ENCODE measurements around the gene MLIP. TPM values are rescaled to one million over a fixed set of nuclear protein-coding genes. Genes with fewer than 3 reads are reported as not detected.

MLIP gene
- total and polyA plus RNA-seq, 2 experiments from 2014 or later, result not detected

DNA sequence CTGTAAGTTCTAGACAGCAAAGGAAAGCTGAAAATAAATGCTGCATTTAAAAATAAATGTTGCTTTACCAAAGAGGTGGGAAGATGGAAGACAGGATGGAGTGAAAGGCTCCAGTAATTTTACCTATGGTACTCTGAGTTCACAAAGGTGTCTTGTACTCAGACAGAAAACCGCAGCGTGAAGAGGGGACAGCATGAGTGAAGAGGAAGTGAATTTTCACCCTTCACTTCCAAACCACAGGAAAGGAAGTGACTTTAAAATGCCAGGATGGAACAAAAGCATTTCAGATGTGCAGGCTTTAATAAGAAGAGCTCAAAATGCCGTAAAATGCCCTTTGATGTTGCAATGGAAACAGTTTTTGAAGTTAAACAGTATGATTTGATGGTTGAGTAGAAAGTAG is 105.8 kb downstream of the MLIP start:
- DNase-seq, result no peak
- no peak overlapping the region for H3K9ac ChIP-seq
- H3K4me3 ChIP-seq, result no peak overlapping the region
- H3K79me2 ChIP-seq (ENCODE audit: insufficient read depth), result no peaks in the 10 kb centered on the region
- no peaks in the 10 kb centered on the region for H4K20me1 ChIP-seq (ENCODE audit: insufficient read depth)
- in situ Hi-C loops (cut with MboI), result no loop called here
- TF ChIP-seq EZH2phosphoT487 (IDR thresholded peaks at IDR 0.05; ENCODE audit: insufficient read depth, low read depth) (no peak), EZH2 (IDR thresholded peaks at IDR 0.05; ENCODE audit: insufficient read depth, poor library complexity, severe bottlenecking) (no peak)
- 4 to 6% methylated on average over 3 of the region's 3 CpGs for WGBS, 2 experiments (ENCODE audit: low coverage in 1 of 2, low lambda C conversion rate in 2 of 2, missing lambda C conversion rate in 2 of 2)
- no peaks in the 10 kb centered on the region for H3F3A ChIP-seq (ENCODE audit: insufficient read depth)
- no peaks in the 10 kb centered on the region for H3K9me2 ChIP-seq (ENCODE audit: insufficient read depth)
- no peak overlapping the region for H3K4me2 ChIP-seq (ENCODE audit: unreplicated experiment)
- H3K27me3 ChIP-seq (replicated peaks; ENCODE audit: insufficient read depth), result no peaks in the 10 kb centered on the region
- no peak overlapping the region for H3K27ac ChIP-seq
- H3K36me3 ChIP-seq (ENCODE audit: low read depth), result no peaks in the 10 kb centered on the region
- H3K4me1 ChIP-seq (ENCODE audit: insufficient read depth), result no peaks in the 10 kb centered on the region
- peak overlapping the region; percentile 4; the same call in 1 of the 2 replicates for H2AFZ ChIP-seq
- H3K9me3 ChIP-seq (ENCODE audit: low read depth), result no peaks in the 10 kb centered on the region

DNA sequence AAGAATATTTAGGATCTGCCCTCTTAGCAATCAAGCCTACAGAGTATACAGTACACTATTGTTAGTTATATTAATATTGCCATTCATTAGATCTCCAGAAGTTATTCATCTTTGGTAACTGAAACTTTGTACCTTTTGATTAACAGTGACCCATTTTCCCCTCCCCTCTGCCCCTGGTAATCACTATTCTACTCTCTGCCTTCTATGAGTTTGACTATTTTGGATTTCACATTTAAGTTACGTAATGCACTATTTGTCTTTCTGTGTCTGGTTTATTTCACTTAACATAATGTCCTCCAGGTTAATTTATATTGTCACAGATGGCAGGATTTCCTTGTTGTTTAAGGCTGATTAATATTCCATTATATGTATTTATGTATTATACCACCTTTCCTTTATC is 111.0 kb downstream of the MLIP start:
- in situ Hi-C loops (cut with MboI), result no loop called here
- no peak for DNase-seq
- no peaks in the 10 kb centered on the region for H4K20me1 ChIP-seq (ENCODE audit: insufficient read depth)
- no peaks in the 10 kb centered on the region for H3K27me3 ChIP-seq (replicated peaks; ENCODE audit: insufficient read depth)
- no peak overlapping the region for H3K9ac ChIP-seq
- H3K36me3 ChIP-seq (ENCODE audit: low read depth), result no peaks in the 10 kb centered on the region
- H3F3A ChIP-seq (ENCODE audit: insufficient read depth), result no peaks in the 10 kb centered on the region
- no peaks in the 10 kb centered on the region for H3K9me2 ChIP-seq (ENCODE audit: insufficient read depth)
- no peak overlapping the region for H2AFZ ChIP-seq
- H3K27ac ChIP-seq, result no peak overlapping the region
- 76 to 80% methylated on average over 1 of the region's 1 CpG for WGBS, 2 experiments (ENCODE audit: low coverage in 1 of 2, low lambda C conversion rate in 2 of 2, missing lambda C conversion rate in 2 of 2)
- no peak overlapping the region for H3K4me3 ChIP-seq
- no peak for TF ChIP-seq EZH2phosphoT487 (IDR thresholded peaks at IDR 0.05; ENCODE audit: insufficient read depth, low read depth)
- TF ChIP-seq EZH2 (IDR thresholded peaks at IDR 0.05; ENCODE audit: insufficient read depth, poor library complexity, severe bottlenecking), result no peak
- H3K4me2 ChIP-seq (ENCODE audit: unreplicated experiment), result no peak overlapping the region
- H3K79me2 ChIP-seq (ENCODE audit: insufficient read depth), result no peaks in the 10 kb centered on the region
- no peaks in the 10 kb centered on the region for H3K4me1 ChIP-seq (ENCODE audit: insufficient read depth)
- H3K9me3 ChIP-seq (ENCODE audit: low read depth), result no peaks in the 10 kb centered on the region

DNA sequence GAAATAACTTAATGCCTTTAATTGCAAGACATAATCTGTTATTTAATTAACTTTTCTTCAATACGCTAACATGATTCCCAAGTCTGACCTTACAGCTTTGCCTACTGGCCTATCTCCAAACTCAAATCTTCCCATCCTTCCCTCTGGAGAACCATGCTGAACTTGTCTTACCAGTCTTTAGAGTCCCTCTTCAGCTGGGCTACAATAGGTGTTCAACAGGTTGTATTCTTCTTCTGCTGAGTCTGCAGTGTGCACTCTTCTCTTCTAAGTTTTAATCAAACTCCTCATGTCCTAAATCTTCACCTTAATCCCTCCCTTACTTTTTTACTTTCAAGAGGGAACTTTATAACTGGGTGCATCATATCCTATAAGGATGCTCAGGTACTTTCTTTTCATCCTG is 121.5 kb downstream of the MLIP start:
- H3K36me3 ChIP-seq (ENCODE audit: low read depth), result no peaks in the 10 kb centered on the region
- H3K79me2 ChIP-seq (ENCODE audit: insufficient read depth), result no peaks in the 10 kb centered on the region
- no peaks in the 10 kb centered on the region for H3K4me1 ChIP-seq (ENCODE audit: insufficient read depth)
- in situ Hi-C loops (cut with MboI), result no loop called here
- H3K4me3 ChIP-seq, result no peak overlapping the region
- no peaks in the 10 kb centered on the region for H4K20me1 ChIP-seq (ENCODE audit: insufficient read depth)
- no peaks in the 10 kb centered on the region for H3K9me3 ChIP-seq (ENCODE audit: low read depth)
- no peak overlapping the region for H3K4me2 ChIP-seq (ENCODE audit: unreplicated experiment)
- H2AFZ ChIP-seq, result no peak overlapping the region
- TF ChIP-seq EZH2 (IDR thresholded peaks at IDR 0.05; ENCODE audit: insufficient read depth, poor library complexity, severe bottlenecking) (no peak), EZH2phosphoT487 (IDR thresholded peaks at IDR 0.05; ENCODE audit: insufficient read depth, low read depth) (no peak)
- H3K9me2 ChIP-seq (ENCODE audit: insufficient read depth), result no peaks in the 10 kb centered on the region
- WGBS, 2 experiments (ENCODE audit: low coverage in 1 of 2, low lambda C conversion rate in 2 of 2, missing lambda C conversion rate in 2 of 2), result 94 to 96% methylated on average over 1 of the region's 1 CpG
- no peak overlapping the region for H3K27ac ChIP-seq
- no peak for DNase-seq
- H3K27me3 ChIP-seq (replicated peaks; ENCODE audit: insufficient read depth), result no peaks in the 10 kb centered on the region
- no peak overlapping the region for H3K9ac ChIP-seq
- no peaks in the 10 kb centered on the region for H3F3A ChIP-seq (ENCODE audit: insufficient read depth)

DNA sequence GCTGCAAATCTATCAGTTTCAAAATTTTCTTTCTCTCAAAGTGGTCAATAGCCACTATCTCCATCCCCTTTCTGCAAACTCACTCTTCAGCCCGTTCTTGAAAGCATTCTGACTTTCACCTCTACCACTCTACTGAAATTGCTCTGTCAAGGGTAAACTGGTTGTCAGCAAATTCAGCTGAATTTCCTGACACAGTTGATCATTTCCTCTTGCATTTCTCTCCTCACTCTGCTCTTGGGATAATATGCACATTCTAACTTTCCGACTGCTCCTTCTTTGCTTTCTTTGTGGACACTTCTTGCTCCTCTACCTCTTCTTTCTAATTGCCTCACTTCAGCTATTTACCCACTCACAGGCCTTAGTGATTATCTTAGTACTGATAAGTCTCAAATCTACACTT is 123.3 kb downstream of the MLIP start:
- 58 to 77% methylated on average over 2 of the region's 2 CpGs for WGBS, 2 experiments (ENCODE audit: low coverage in 1 of 2, low lambda C conversion rate in 2 of 2, missing lambda C conversion rate in 2 of 2)
- Histone ChIP-seq H3K4me2 (ENCODE audit: unreplicated experiment) (no peak overlapping the region), H3K9me2 (ENCODE audit: insufficient read depth) (no peaks in the 10 kb centered on the region), H3K4me1 (ENCODE audit: insufficient read depth) (peaks cover 10% of the 10 kb centered on the region), H3K79me2 (ENCODE audit: insufficient read depth) (no peaks in the 10 kb centered on the region), H3K36me3 (ENCODE audit: low read depth) (no peaks in the 10 kb centered on the region), H3K27ac (no peak overlapping the region), H2AFZ (no peak overlapping the region), H3K9ac (no peak overlapping the region), H3F3A (ENCODE audit: insufficient read depth) (peaks cover 10% of the 10 kb centered on the region), H4K20me1 (ENCODE audit: insufficient read depth) (no peaks in the 10 kb centered on the region), H3K9me3 (ENCODE audit: low read depth) (no peaks in the 10 kb centered on the region), H3K27me3 (replicated peaks; ENCODE audit: insufficient read depth) (no peaks in the 10 kb centered on the region), H3K4me3 (no peak overlapping the region)
- no peak for DNase-seq
- TF ChIP-seq EZH2phosphoT487 (IDR thresholded peaks at IDR 0.05; ENCODE audit: insufficient read depth, low read depth) (no peak), EZH2 (IDR thresholded peaks at IDR 0.05; ENCODE audit: insufficient read depth, poor library complexity, severe bottlenecking) (no peak)
- in situ Hi-C loops (cut with MboI), result no loop called here

DNA sequence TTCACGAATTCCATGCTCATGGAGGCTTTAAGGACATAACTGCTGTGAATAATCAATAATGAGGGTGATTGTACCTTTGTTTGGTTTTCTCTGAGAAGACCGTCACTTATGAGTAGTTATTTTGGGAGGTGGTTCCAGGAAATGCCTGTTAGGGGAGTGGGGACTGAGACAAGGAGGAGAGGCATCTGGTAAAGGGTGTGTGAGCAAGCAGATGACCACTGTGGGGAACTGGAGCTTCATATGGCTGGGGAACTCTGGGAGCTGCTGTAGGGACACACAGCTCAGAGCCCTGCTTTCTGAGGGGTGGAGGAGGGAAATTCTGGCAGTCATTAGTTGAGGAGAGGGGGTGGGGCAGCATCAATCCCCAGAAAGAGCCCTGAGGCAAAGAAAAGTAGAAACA is 125.7 kb downstream of the MLIP start:
- in situ Hi-C loops (cut with MboI), result no loop called here
- H2AFZ ChIP-seq, result no peak overlapping the region

More for the DNA sequence above, 125.7 kb downstream of the MLIP start:
- Histone ChIP-seq H3K4me3 (no peak overlapping the region), H3K9ac (no peak overlapping the region), H3F3A (ENCODE audit: insufficient read depth) (peaks cover 10% of the 10 kb centered on the region), H3K4me1 (ENCODE audit: insufficient read depth) (peaks cover 10% of the 10 kb centered on the region), H3K4me2 (ENCODE audit: unreplicated experiment) (no peak overlapping the region), H3K79me2 (ENCODE audit: insufficient read depth) (no peaks in the 10 kb centered on the region), H3K27ac (no peak overlapping the region), H3K9me2 (ENCODE audit: insufficient read depth) (no peaks in the 10 kb centered on the region), H3K9me3 (ENCODE audit: low read depth) (no peaks in the 10 kb centered on the region), H3K36me3 (ENCODE audit: low read depth) (no peaks in the 10 kb centered on the region), H4K20me1 (ENCODE audit: insufficient read depth) (no peaks in the 10 kb centered on the region), H3K27me3 (replicated peaks; ENCODE audit: insufficient read depth) (no peaks in the 10 kb centered on the region)
- TF ChIP-seq EZH2 (IDR thresholded peaks at IDR 0.05; ENCODE audit: insufficient read depth, poor library complexity, severe bottlenecking) (no peak), EZH2phosphoT487 (IDR thresholded peaks at IDR 0.05; ENCODE audit: insufficient read depth, low read depth) (no peak)
- no peak for DNase-seq
- WGBS, 2 experiments (ENCODE audit: low coverage in 1 of 2, low lambda C conversion rate in 2 of 2, missing lambda C conversion rate in 2 of 2), result 81 to 83% methylated on average over 2 of the region's 2 CpGs
